Lower leg skin (tissue), 4 donors: ENCODE data around the gene PKD1L1. TPM values are rescaled to one million over a fixed set of nuclear protein-coding genes. Genes with fewer than 3 reads are reported as not detected.
"Not testable (repeated sequence)": the region's sequence is repeated elsewhere in the genome, so short reads cannot be mapped to it uniquely, and the experiment has no call there.

ENCODE experiments used
- DNase-seq, 2 donors: peaks; one replicate each; pipeline ENCODE4 v3.0.0-alpha.2; 2019; ENCODE audit warnings: low spot score in 2 of 2
- H3K4me3 ChIP-seq: fragments of 200-600 bp; sonication (generic); 2 replicates; pipeline ENCODE4 v1.5.1; 2017; ENCODE audit warnings: mild to moderate bottlenecking, low read depth; ENCODE audit not compliant: poor library complexity, severe bottlenecking
- POLR2A ChIP-seq, 2 donors: fragments of 450-650 bp; IDR thresholded peaks; one replicate each; pipeline ENCODE4 v1.6.1; 2016 to 2017; ENCODE audit warnings: antibody characterized with exemption in 2 of 2, mild to moderate bottlenecking in 1 of 2, moderate library complexity in 1 of 2
- WGBS, 2 donors: methylation state at CpG; one replicate each; pipeline ENCODE4 v1.1.5; 2018; 5-methylcytosine and 5-hydroxymethylcytosine counted together
- intact Hi-C: fragments of 100-400 bp; cut with DNase I; formaldehyde crosslinking; loops from one replicate; pipeline ENCODE4 v1.15.0; 2023; ENCODE audit warnings: low total_unique reads
- total RNA-seq, 4 donors: library from RNA; depleted of rRNA; stranded (reverse); fragments of >200 nt; gene quantifications; one replicate each; pipeline ENCODE4 v1.1.0, GENCODE V29; 2016
- TF ChIP-seq, protein P1 (sequence below), 3 donors: fragments of 450-650 bp; IDR thresholded peaks; one replicate each; pipeline ENCODE4 v1.5.1; 2016; ENCODE audit warnings: antibody characterized with exemption in 3 of 3, mild to moderate bottlenecking in 3 of 3, moderate library complexity in 2 of 3

PKD1L1 gene
- total RNA-seq, 4 donors from 2014 or later, result 0.04 to 0.12 (median 0.07) TPM

DNA sequence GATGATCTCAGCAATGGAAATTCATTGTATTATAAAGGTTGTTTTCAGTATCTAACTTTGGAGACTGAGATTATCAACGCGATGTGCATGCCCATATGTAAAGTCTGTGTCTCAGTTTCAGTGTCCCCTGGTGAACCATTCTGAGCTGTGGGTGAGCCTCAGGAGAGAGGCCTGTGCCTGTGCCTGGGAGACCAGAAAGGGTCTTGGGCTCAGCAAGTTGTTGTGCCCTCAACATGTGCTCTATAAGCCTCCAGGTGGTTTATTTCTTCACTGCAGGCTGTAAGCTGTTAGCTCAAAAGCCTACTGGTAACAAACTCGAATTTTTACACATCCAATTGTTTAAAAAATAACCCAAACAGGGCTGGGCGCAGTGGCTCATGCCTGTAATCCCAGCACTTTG, 151.9 kb downstream of the PKD1L1 start:
- TF ChIP-seq POLR2A (IDR thresholded peaks at IDR 0.05), result no peak
- TF ChIP-seq, protein P1, sequence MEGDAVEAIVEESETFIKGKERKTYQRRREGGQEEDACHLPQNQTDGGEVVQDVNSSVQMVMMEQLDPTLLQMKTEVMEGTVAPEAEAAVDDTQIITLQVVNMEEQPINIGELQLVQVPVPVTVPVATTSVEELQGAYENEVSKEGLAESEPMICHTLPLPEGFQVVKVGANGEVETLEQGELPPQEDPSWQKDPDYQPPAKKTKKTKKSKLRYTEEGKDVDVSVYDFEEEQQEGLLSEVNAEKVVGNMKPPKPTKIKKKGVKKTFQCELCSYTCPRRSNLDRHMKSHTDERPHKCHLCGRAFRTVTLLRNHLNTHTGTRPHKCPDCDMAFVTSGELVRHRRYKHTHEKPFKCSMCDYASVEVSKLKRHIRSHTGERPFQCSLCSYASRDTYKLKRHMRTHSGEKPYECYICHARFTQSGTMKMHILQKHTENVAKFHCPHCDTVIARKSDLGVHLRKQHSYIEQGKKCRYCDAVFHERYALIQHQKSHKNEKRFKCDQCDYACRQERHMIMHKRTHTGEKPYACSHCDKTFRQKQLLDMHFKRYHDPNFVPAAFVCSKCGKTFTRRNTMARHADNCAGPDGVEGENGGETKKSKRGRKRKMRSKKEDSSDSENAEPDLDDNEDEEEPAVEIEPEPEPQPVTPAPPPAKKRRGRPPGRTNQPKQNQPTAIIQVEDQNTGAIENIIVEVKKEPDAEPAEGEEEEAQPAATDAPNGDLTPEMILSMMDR (IDR thresholded peaks at IDR 0.05), result no peak
- intact Hi-C loops, result no loop called here
- peak in 1 of 2 donors; percentile 57 for DNase-seq
- no peak overlapping the region for H3K4me3 ChIP-seq
- WGBS, 2 donors, result 82 to 89% methylated on average over 4 of the region's 4 CpGs

DNA sequence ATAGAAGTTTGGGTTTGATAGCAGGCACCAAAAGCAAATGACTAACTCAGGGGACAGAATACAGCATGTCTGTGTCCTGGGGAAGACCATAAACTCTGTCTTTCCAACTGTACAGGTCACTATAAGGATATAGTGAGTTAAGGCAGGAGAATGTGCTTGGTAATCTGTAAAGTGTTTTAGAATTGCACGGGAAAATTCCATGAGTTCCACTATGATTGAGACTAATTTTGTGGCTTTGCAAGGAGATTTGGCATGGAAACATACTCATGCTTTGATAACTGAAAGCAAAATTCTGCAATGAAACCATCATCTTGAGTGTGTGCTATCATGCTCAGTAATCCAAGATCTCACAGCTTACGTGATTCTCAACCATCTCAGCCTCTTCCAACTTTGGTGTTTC, 152.6 kb downstream of the PKD1L1 start:
- no peak overlapping the region for H3K4me3 ChIP-seq
- no peak for TF ChIP-seq POLR2A (IDR thresholded peaks at IDR 0.05)
- TF ChIP-seq, protein P1 (IDR thresholded peaks at IDR 0.05), result no peak
- intact Hi-C loops, result no loop called here
- WGBS, 2 donors, result 77 to 78% methylated on average over 2 of the region's 2 CpGs
- DNase-seq, result no peak

DNA sequence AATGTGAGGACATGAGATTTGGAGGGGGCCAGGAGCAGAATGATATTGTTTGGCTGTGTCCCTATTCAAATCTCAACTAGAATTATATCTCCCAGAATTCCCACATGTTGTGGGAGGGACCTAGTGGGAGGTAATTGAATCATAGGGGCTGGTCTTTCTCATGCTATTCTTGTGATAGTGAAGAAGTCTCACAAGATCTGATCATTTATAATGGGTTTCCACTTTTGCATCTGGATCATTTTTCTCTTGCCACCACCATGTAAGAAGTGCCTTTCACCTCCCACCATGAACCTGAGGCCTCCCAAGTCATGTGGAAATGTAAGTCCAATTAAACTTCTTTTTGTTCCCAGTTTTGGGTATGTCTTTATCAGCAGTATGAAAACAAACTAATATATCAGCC, 153.1 kb downstream of the PKD1L1 start:
- intact Hi-C loops, H3K4me3 ChIP-seq: not testable (repeated sequence)
- DNase-seq, result peak in 1 of 2 donors; percentile 5

DNA sequence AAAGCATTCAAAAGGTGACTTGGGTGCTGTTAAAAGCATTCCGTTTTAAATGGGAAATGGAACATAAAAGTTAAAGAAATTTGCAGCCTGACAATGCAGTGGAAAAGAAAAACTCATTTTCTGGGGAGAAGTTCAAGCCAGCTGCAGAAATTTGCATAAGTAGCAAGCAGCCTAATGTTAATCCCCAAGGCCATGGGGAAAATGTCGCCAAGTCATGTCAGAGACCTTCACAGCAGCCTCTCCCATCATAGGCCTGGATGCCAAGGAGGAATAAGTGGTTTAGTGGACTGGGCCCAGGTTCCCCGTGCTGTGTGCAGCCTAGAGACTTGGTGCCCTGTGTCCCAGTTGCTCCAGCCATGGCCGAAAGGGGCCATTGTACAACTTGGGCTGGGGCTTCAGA, 154.2 kb downstream of the PKD1L1 start:
- WGBS, 2 donors, result 45 to 58% methylated on average over 4 of the region's 4 CpGs
- intact Hi-C loops, result no loop called here
- TF ChIP-seq POLR2A (IDR thresholded peaks at IDR 0.05), result no peak
- TF ChIP-seq, protein P1 (IDR thresholded peaks at IDR 0.05), result no peak
- no peak overlapping the region for H3K4me3 ChIP-seq
- DNase-seq, result peak in 1 of 2 donors; percentile 20

DNA sequence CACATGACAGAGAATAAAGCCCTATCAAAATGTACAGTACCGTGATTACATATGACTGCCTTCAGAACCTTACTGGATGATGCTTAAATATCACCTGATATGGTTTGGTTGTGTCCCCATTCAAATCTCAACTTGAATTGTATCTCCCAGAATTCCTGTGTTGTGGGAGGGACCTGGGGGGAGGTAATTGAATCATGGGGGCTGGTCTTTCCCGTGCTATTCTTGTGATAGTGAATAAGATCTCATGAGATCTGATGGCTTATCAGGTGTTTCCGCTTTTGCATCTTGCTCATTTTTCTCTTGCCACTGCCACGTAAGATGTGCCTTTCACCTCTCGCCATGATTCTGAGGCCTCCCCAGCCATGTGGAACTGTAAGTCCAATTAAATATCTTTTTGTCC, 155.1 kb downstream of the PKD1L1 start:
- DNase-seq, intact Hi-C loops, H3K4me3 ChIP-seq: not testable (repeated sequence)
- 52 to 72% methylated on average over 5 of the region's 5 CpGs for WGBS, 2 donors

DNA sequence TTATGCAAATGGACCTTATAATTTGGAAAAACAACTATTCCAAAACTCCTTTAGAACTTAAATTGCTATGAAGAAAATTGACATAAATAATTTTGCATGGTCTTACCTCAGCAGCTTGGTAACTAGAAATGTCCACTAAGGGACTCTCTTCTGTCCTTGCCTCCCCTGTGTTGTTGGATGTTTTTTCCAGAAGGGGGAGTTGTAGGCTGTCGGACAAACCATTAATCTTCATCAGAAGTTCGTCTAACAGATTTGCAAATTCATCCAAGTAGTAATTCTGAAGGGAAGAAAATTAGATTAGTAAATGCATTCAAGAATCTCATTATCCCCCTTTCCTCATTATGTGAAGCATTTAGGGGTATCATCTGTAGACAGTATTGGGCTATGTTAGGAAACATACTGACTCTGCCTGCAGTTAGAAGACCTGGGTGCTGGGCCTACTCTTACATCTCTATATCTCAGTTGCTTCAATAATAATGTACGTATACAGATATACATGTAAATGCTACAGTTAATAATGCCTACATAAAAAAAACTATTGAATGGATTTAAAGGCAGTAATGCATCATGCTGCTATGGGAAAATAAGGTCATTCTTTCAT, 155.6 kb downstream of the PKD1L1 start:
- H3K4me3 ChIP-seq, result no peak overlapping the region
- intact Hi-C loops, result no loop called here
- 77 to 78% methylated on average over 3 of the region's 3 CpGs for WGBS, 2 donors
- DNase-seq, result peak in 1 of 2 donors; percentile 21
- TF ChIP-seq, protein P1 (IDR thresholded peaks at IDR 0.05), result no peak
- no peak for TF ChIP-seq POLR2A (IDR thresholded peaks at IDR 0.05)

DNA sequence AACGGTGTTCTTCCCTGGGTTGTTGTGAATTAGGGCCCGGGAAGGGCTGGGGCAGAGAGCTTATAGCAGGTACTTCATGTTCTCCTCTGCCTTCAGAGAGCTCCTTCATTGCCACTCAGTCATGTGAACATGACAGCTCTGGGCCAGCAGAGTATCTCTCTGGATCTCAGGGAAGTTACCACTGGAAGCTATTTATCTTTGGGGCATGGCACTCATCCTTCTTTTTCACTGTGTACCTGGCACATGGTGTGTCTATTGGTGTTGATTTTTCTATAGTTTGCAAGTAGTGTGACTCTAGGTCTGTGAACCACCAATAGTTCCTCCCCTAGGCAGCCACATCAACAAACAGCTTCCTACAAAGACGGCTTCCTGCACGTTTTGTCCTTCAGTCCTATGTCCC, 156.6 kb downstream of the PKD1L1 start:
- intact Hi-C loops, result no loop called here
- TF ChIP-seq POLR2A (IDR thresholded peaks at IDR 0.05), result no peak
- TF ChIP-seq, protein P1 (IDR thresholded peaks at IDR 0.05), result no peak
- no peak overlapping the region for H3K4me3 ChIP-seq
- DNase-seq, result peak in 1 of 2 donors; percentile 17
- WGBS, 2 donors, result 78 to 87% methylated on average over 4 of the region's 4 CpGs
